GM23248 (cell line): ENCODE measurements around the gene ABR.

ENCODE experiments used
- EZH2 ChIP-seq: fragments of 200-600 bp; sonication (generic); IDR thresholded peaks from 2 replicates; pipeline ENCODE4 v1.6.1; 2018; ENCODE audit warnings: antibody characterized with exemption, mild to moderate bottlenecking; ENCODE audit not compliant: insufficient read depth, poor library complexity, severe bottlenecking
- EZH2phosphoT487 ChIP-seq: fragments of 200-600 bp; sonication (generic); IDR thresholded peaks from 2 replicates; pipeline ENCODE4 v1.6.1; 2018; ENCODE audit warnings: antibody characterized with exemption, moderate library complexity, mild to moderate bottlenecking, low read depth; ENCODE audit not compliant: insufficient read depth

DNA sequence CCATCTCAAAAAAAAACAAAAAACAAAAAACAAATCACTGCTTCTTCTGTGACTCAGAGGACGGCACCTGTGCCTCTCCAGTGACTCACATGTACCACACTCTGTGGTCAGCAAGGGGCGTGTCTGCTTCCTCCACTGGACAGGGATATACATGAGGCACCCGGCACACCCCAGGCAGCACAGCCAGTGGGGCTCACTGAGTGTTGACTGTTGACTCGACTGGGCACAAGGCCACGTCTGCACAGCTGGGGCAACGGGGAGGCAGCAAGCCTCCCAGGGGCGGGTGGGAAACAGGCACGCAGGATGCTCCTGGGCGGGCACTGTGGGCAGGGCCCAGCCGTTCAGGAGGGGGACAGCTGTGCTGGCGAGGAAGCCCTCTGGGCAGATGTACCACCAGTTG is 118.8 kb downstream of the ABR start:
- no peak for TF ChIP-seq EZH2
- no peak for TF ChIP-seq EZH2phosphoT487
